ENCODE results near the gene KRT2.

Gene KRT2

DNA sequence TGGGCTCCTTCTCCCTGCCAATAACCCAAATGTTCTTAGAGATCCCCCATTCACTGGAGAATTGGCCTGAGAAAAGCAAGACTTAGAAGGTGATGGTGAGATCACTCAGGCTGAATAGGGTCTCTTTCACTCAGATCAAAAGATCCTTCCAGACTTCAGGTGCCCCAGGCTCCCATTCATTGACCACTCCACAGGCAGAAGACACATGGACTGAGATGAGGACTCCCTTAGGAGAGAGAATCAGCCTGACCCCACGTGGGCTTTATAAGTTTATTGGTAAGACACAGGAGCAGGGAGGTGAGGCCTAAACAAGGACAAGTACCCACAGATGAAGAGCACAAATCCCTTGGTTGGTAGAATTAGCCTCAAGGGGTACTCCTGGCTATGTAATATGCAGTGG, 44.7 kb downstream of the KRT2 start:
- DNase-seq (ENCODE audit: insufficient read length, low spot score) (no peak), FAIRE-seq (no peak)
- TF ChIP-seq, protein P1, sequence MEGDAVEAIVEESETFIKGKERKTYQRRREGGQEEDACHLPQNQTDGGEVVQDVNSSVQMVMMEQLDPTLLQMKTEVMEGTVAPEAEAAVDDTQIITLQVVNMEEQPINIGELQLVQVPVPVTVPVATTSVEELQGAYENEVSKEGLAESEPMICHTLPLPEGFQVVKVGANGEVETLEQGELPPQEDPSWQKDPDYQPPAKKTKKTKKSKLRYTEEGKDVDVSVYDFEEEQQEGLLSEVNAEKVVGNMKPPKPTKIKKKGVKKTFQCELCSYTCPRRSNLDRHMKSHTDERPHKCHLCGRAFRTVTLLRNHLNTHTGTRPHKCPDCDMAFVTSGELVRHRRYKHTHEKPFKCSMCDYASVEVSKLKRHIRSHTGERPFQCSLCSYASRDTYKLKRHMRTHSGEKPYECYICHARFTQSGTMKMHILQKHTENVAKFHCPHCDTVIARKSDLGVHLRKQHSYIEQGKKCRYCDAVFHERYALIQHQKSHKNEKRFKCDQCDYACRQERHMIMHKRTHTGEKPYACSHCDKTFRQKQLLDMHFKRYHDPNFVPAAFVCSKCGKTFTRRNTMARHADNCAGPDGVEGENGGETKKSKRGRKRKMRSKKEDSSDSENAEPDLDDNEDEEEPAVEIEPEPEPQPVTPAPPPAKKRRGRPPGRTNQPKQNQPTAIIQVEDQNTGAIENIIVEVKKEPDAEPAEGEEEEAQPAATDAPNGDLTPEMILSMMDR (IDR thresholded peaks at IDR 0.05; ENCODE audit: insufficient read depth, missing control alignments) = no peak

DNA sequence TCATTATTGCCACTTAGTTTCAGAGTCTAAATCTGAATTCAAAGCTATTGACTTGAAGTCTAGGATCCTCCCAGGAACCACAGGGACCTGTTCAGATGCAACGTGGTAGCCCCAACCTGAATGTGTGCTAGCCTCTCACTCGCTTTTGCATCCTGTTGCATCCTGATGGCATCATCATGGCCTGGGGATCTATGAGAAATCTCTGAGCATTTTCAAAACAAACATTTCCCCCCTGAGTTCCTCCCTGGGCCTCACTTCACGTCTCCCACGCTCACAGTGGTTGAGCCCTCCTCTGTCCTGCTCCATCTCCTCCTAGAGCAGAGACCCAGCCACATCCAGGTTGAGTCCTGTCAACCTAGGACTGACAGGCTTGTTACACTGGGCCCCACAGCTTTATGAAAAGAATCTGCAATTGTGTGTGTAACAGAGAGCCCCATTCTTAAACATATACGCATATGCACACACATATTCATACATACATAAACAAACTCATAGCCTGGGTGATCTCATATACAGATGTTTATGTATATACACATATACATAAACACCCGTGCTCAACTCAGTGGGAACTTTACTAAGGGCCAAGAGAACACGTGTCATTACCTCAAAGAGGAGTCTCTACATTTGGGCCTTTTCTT, 45.3 kb downstream of the KRT2 start:
- DNase-seq (ENCODE audit: insufficient read length, low spot score) (no peak), FAIRE-seq (no peak)
- TF ChIP-seq, protein P1 (IDR thresholded peaks at IDR 0.05; ENCODE audit: insufficient read depth, missing control alignments) = no peak

DNA sequence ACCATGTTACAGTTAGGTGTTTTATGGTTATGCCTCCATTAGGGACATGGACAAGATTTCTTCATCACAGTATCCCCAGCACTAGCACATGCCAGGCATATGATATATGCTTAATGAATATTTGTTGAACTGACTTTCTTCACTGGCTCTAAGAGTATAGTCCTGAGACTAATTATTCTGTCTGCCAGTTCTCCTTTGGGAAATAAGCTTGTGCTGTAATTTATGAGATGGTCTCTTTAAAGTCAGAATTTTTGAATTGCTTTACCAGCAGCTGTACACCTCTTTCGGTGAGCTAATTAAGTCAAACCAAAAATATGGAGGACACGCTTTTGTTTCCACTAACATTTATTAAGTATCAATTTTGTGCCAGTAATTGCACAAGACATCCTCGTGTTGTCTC, 45.9 kb downstream of the KRT2 start:
- TF ChIP-seq, protein P1 (IDR thresholded peaks at IDR 0.05; ENCODE audit: insufficient read depth, missing control alignments) = no peak
- FAIRE-seq (no peak), DNase-seq (ENCODE audit: insufficient read length, low spot score) (no peak)

DNA sequence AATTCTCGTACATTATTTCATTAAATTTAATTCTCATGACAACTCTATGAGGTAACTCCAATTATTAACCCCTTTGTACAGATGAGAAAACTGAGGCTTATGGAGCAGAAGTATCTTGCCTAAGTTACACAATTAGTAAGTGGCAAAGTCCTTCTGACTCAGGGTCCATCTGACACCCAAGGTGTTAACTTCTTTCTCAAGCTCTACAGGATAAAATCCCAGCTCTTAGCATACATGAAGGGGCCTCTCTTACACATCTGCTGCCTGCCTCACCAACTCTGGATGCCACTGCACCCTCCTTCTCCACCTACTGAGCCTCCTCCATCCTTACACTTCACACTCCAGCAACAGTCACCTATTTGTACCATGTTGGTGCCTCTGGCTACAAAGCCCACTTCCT, 46.5 kb downstream of the KRT2 start:
- FAIRE-seq (no peak), DNase-seq (ENCODE audit: insufficient read length, low spot score) (no peak)
- TF ChIP-seq, protein P1 (IDR thresholded peaks at IDR 0.05; ENCODE audit: insufficient read depth, missing control alignments) = no peak

DNA sequence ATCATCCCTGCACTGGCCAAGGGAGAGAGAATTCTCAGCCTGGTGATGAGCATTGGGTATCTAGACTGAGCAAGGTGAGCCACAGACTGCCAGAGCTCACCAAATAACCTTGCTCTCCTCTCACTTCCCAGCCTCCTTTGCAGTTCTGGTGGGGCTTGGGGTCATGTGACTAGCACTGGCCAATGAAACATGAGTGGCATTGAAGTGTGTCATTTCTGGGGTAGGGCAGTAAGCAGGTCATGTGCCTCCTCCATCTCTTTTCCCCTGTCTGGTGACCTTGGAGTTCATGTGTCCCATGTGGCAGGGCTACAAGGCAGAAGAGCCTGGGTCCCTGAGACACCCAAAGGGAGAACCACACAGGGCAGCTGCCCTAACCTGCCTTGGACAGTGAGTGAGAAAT, 47.2 kb downstream of the KRT2 start:
- TF ChIP-seq, protein P1 (IDR thresholded peaks at IDR 0.05; ENCODE audit: insufficient read depth, missing control alignments) = no peak
- DNase-seq (ENCODE audit: insufficient read length, low spot score) (no peak), FAIRE-seq (no peak)

DNA sequence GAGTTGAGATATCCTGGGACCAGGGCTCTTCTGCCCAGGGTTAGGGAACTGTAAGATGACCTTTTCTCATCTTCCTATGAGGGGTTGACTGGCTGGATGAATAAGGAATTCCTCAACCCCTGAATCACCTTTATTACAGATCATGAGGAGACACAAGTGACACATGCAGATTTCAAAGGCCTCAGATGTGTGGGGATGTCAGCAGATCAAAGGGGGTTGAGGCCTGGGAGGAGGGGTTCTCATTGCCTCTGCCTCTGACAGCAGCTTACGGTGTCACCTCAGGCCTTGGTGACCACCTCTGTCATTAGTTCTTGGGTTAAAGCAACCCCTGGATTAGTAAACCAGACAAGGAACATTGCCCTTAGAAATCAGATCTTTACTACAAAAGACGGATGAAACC, 48.7 kb downstream of the KRT2 start:
- no peak for FAIRE-seq
- TF ChIP-seq, protein P1 (IDR thresholded peaks at IDR 0.05; ENCODE audit: insufficient read depth, missing control alignments) = no peak

DNA sequence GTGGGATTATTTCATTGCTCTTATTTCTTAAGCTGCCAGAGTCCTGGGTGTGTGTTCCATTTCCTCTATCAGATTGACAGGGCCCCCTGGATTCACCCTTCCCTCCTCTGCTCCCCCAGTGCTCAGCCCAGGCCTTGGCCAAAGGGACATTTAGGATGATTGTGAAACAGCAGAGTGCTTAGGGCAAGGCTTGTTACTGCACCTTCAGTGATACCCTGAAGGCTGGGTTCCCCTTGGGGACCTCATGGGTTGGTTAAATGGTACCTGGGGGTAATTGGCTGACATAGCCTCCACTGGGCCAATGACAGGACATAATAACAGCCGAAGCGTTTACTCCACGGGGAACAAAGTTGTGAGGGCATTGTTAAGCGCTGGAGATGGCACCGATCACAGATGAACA, 49.5 kb downstream of the KRT2 start:
- DNase-seq (ENCODE audit: insufficient read length, low spot score) = no peak
- TF ChIP-seq, protein P1 (IDR thresholded peaks at IDR 0.05; ENCODE audit: insufficient read depth, missing control alignments) = no peak
- FAIRE-seq = no peak

More for the DNA sequence above, 48.7 kb downstream of the KRT2 start:
- DNase-seq (ENCODE audit: insufficient read length, low spot score) = no peak

Measured in D721Med (cell line).